ENCODE measurements around the gene MTHFD1L.
"Not testable (repeated sequence)": the region's sequence is repeated elsewhere in the genome, so short reads cannot be mapped to it uniquely, and the experiment has no call there.

DNA sequence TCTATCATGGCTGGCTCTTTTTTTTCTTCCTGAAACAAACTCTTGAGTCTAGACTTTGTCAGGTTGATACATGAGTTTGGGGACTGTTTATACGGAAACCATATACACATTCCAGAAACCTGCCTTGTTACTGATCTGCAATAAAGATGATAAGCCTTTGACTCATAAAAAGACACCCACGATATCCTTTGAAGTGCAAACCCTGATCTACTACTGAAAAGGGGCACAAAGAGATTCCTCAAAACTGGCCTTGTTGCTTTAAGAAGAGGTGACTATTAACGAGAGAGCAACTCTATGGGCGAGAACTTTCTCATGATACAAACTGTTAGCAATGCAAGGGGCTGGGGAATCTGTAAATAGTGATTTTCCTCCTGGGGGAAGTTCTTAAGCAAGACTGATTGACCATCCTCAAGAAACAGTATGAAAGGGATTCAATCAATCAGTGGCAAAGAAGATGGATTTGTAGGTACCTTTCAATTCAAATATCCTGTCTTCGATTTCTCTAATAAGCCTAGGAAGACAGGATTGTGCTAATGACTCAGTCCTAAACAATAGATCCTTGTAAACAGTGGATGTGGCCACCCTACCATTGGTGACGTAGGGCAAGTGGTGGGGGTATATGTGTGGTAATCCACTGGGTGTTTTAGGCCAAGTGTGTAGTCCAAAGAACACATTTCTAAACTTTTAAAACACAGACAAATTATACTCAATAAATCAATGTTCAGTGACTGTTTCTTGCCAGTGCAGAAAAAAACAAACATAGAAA, 260.3 kb downstream of the MTHFD1L start:
- TF ChIP-seq, protein P1, sequence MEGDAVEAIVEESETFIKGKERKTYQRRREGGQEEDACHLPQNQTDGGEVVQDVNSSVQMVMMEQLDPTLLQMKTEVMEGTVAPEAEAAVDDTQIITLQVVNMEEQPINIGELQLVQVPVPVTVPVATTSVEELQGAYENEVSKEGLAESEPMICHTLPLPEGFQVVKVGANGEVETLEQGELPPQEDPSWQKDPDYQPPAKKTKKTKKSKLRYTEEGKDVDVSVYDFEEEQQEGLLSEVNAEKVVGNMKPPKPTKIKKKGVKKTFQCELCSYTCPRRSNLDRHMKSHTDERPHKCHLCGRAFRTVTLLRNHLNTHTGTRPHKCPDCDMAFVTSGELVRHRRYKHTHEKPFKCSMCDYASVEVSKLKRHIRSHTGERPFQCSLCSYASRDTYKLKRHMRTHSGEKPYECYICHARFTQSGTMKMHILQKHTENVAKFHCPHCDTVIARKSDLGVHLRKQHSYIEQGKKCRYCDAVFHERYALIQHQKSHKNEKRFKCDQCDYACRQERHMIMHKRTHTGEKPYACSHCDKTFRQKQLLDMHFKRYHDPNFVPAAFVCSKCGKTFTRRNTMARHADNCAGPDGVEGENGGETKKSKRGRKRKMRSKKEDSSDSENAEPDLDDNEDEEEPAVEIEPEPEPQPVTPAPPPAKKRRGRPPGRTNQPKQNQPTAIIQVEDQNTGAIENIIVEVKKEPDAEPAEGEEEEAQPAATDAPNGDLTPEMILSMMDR (IDR thresholded peaks at IDR 0.05; ENCODE audit: insufficient read depth, low read length, poor library complexity, severe bottlenecking) = not testable (repeated sequence)
- not testable (repeated sequence) for TF ChIP-seq EZH2phosphoT487 (conservative IDR thresholded peaks at IDR 0.05; ENCODE audit: low read length)

Measured in SU-DHL-6 (cell line).